GM13977 (cell line): ENCODE measurements around the gene CBFA2T2.
"Not testable (repeated sequence)": the region's sequence is repeated elsewhere in the genome, so short reads cannot be mapped to it uniquely, and the experiment has no call there.

ENCODE experiments used
- DNase-seq: peaks from one replicate; pipeline ENCODE4 v3.0.0; 2012; ENCODE audit warnings: low spot score
- CTCF ChIP-seq: IDR thresholded peaks from 2 replicates; pipeline ENCODE4 v1.5.1; 2012; ENCODE audit warnings: mild to moderate bottlenecking, control low read depth; ENCODE audit not compliant: insufficient read depth; ENCODE audit errors: extremely low read depth, missing control alignments
- in situ Hi-C: fragments of 300-500 bp; cut with MboI; formaldehyde crosslinking; loops from one replicate; pipeline ENCODE4 v1.12.0; 2022; ENCODE audit warnings: low sequenced_read_pairs, low pct_unique_long_range_greater_than_20kb, mixed read lengths, inconsistent platforms; ENCODE audit not compliant: unreplicated experiment

The CBFA2T2 gene

GRCh38 chr20:33568868-33569801 lies 79.2 kb downstream of the CBFA2T2 start:
- in situ Hi-C loops = no loop called here
- no peak for TF ChIP-seq CTCF
- no peak for DNase-seq

- no peak for DNase-seq
- no peak for TF ChIP-seq CTCF
- in situ Hi-C loops = no loop called here
Measured at GRCh38 chr20:33569802-33570391, 80.0 kb downstream of the CBFA2T2 start.

- TF ChIP-seq CTCF = no peak
- DNase-seq = peak; percentile 22
- in situ Hi-C loops = no loop called here
Measured at GRCh38 chr20:33570743-33571142, 80.8 kb downstream of the CBFA2T2 start.

- DNase-seq, in situ Hi-C loops: not testable (repeated sequence)
Measured at GRCh38 chr20:33573268-33573667, 83.4 kb downstream of the CBFA2T2 start.

GRCh38 chr20:33575282-33575681 lies 85.4 kb downstream of the CBFA2T2 start:
- in situ Hi-C loops = no loop called here
- DNase-seq = no peak
- TF ChIP-seq CTCF = no peak

- TF ChIP-seq CTCF = peak; percentile 5
- in situ Hi-C loops = no loop called here
- DNase-seq = no peak
Measured at GRCh38 chr20:33576432-33577125, 86.7 kb downstream of the CBFA2T2 start.

- DNase-seq = no peak
- in situ Hi-C loops = no loop called here
Measured at GRCh38 chr20:33578510-33578909, 88.6 kb downstream of the CBFA2T2 start.

More at GRCh38 chr20:33578510-33578909, 88.6 kb downstream of the CBFA2T2 start:
- TF ChIP-seq CTCF = no peak
